ENCODE results near the gene LOC101059915.
A peak's percentile ranks its signal among the peaks of the same experiment; 100 is the strongest.
"Not testable (repeated sequence)": the region's sequence is repeated elsewhere in the genome, so short reads cannot be mapped to it uniquely, and the experiment has no call there.

Gene LOC101059915

DNA sequence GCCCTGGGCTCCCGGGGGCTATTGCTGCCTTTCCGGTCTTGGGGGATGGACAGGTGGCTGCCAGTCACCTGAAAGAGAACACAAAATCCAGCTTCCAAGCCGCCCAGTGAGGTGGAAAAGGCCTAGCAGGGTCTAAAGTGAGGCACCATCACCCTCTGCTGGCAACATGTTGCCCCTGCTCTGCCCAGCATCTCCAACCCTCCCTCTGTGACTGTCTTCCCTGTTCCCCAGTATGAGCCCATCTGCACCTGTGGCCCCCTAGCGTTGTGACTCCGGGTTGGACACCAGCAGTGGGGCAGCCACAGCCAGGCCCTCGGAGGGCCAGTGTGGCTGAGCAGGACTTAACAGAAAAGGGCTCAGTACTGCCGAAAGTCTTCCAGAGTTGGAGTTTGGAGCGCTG lies 3.1 kb upstream of the LOC101059915 start:
- TF ChIP-seq, protein P1, sequence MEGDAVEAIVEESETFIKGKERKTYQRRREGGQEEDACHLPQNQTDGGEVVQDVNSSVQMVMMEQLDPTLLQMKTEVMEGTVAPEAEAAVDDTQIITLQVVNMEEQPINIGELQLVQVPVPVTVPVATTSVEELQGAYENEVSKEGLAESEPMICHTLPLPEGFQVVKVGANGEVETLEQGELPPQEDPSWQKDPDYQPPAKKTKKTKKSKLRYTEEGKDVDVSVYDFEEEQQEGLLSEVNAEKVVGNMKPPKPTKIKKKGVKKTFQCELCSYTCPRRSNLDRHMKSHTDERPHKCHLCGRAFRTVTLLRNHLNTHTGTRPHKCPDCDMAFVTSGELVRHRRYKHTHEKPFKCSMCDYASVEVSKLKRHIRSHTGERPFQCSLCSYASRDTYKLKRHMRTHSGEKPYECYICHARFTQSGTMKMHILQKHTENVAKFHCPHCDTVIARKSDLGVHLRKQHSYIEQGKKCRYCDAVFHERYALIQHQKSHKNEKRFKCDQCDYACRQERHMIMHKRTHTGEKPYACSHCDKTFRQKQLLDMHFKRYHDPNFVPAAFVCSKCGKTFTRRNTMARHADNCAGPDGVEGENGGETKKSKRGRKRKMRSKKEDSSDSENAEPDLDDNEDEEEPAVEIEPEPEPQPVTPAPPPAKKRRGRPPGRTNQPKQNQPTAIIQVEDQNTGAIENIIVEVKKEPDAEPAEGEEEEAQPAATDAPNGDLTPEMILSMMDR (IDR thresholded peaks at IDR 0.05; ENCODE audit: low read length) = peak; percentile 64
- peak; percentile 62 for DNase-seq
- not testable (repeated sequence) for H3F3A ChIP-seq (ENCODE audit: insufficient read depth, low read length)

DNA sequence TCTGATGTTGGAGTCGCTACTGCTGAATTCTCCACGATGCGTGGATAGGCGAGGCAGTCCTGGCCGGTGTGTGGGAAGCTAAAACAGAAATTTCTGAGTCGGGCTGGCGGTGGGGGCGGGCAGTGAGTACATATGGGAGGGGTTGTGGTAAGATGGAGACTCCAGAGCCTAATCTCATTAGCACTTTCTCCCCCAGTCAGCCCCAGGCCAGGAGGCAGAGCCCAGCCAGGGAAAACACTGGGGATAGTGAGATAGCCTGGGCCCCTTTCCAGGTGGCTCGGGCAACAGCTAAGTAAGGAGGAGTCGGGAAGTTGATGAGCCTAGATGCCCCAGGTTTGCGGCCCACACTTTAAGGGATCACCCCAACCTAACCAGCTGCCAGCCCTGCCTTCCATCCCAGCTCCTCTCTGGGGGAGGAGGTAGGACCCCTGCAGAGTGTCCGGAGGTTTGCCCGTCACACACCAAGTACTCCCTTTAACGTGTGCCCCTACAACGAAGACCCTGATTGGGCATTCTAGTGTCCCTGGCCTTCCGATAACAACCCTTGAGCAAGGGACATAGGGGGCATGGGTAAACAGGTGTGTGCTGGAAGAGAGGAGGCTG lies 2.4 kb upstream of the LOC101059915 start:
- no peak for DNase-seq
- H4K20me1 ChIP-seq (ENCODE audit: insufficient read depth, low read length) = no peaks in the 10 kb centered on the region
- TF ChIP-seq, protein P1 (IDR thresholded peaks at IDR 0.05; ENCODE audit: low read length) = no peak
- TF ChIP-seq EZH2phosphoT487 (IDR thresholded peaks at IDR 0.05; ENCODE audit: low read length) (no peak), EZH2 (optimal IDR thresholded peaks at IDR 0.05; ENCODE audit: low read depth, low read length) (no peak)
- no peak overlapping the region for H2AFZ ChIP-seq (ENCODE audit: low read length)
- H3K9ac ChIP-seq (ENCODE audit: low read length) = no peak overlapping the region
- H3K79me2 ChIP-seq (ENCODE audit: low read length) = no peaks in the 10 kb centered on the region
- no peaks in the 10 kb centered on the region for H3K36me3 ChIP-seq (replicated peaks; ENCODE audit: insufficient read depth, low read length)
- no peaks in the 10 kb centered on the region for H3K9me3 ChIP-seq (replicated peaks; ENCODE audit: insufficient read depth, low read length)
- no peaks in the 10 kb centered on the region for H3K9me2 ChIP-seq (replicated peaks; ENCODE audit: insufficient read depth, low read length)
- no peaks in the 10 kb centered on the region for H3K27me3 ChIP-seq (replicated peaks; ENCODE audit: insufficient read depth, low read length)
- H3K4me2 ChIP-seq (ENCODE audit: low read depth, low read length) = no peak overlapping the region
- H3K4me3 ChIP-seq (ENCODE audit: low read length) = no peak overlapping the region
- peaks cover 15% of the 10 kb centered on the region for H3K4me1 ChIP-seq (ENCODE audit: low read length)
- H3K27ac ChIP-seq (ENCODE audit: low read length) = no peak overlapping the region
- peaks cover 7% of the 10 kb centered on the region for H3F3A ChIP-seq (ENCODE audit: insufficient read depth, low read length)

More for the DNA sequence above, 3.1 kb upstream of the LOC101059915 start:
- H4K20me1 ChIP-seq (ENCODE audit: insufficient read depth, low read length); H3K79me2 ChIP-seq (ENCODE audit: low read length); H3K9ac ChIP-seq (ENCODE audit: low read length); H2AFZ ChIP-seq (ENCODE audit: low read length); H3K27me3 ChIP-seq (replicated peaks; ENCODE audit: insufficient read depth, low read length); H3K4me3 ChIP-seq (ENCODE audit: low read length); H3K9me2 ChIP-seq (replicated peaks; ENCODE audit: insufficient read depth, low read length); H3K4me2 ChIP-seq (ENCODE audit: low read depth, low read length); H3K9me3 ChIP-seq (replicated peaks; ENCODE audit: insufficient read depth, low read length); H3K36me3 ChIP-seq (replicated peaks; ENCODE audit: insufficient read depth, low read length): not testable (repeated sequence)
- Histone ChIP-seq H3K27ac (ENCODE audit: low read length) (peak overlapping the region; percentile 80; the same call in 1 of the 2 replicates), H3K4me1 (ENCODE audit: low read length) (peaks cover 15% of the 10 kb centered on the region)

DNA sequence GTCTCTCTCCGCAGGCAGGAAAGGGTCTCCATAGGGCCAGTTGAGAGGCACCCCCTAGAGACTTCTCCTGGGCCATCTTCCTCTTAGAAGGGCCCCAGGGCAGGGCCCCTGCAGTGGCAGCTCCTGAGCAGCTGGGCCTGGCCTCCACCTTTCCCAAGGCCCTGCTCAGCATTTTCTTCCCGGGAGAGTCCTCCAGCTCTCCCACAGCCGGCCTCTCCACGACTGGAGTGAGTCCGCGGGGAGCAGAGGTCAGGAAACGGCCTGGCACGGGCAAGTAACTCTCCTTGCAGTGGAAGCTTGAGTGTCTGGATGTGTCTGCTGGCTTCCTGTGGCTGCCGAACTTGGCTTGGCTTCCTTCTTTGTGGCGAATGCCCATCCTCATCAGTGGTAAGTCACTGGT lies 1.6 kb upstream of the LOC101059915 start:
- no peaks in the 10 kb centered on the region for H3K9me3 ChIP-seq (replicated peaks; ENCODE audit: insufficient read depth, low read length)
- no peak for DNase-seq
- H3K4me3 ChIP-seq (ENCODE audit: low read length) = no peak overlapping the region
- H2AFZ ChIP-seq (ENCODE audit: low read length) = no peak overlapping the region
- no peaks in the 10 kb centered on the region for H3K36me3 ChIP-seq (replicated peaks; ENCODE audit: insufficient read depth, low read length)
- no peaks in the 10 kb centered on the region for H3K79me2 ChIP-seq (ENCODE audit: low read length)
- H3K4me2 ChIP-seq (ENCODE audit: low read depth, low read length) = no peak overlapping the region
- peaks cover 21% of the 10 kb centered on the region for H3K4me1 ChIP-seq (ENCODE audit: low read length)
- no peak overlapping the region for H3K9ac ChIP-seq (ENCODE audit: low read length)
- H3K27me3 ChIP-seq (replicated peaks; ENCODE audit: insufficient read depth, low read length) = no peaks in the 10 kb centered on the region
- no peaks in the 10 kb centered on the region for H4K20me1 ChIP-seq (ENCODE audit: insufficient read depth, low read length)
- H3K9me2 ChIP-seq (replicated peaks; ENCODE audit: insufficient read depth, low read length) = no peaks in the 10 kb centered on the region
- H3K27ac ChIP-seq (ENCODE audit: low read length) = no peak overlapping the region
- peaks cover 12% of the 10 kb centered on the region for H3F3A ChIP-seq (ENCODE audit: insufficient read depth, low read length)
- no peak for TF ChIP-seq EZH2 (optimal IDR thresholded peaks at IDR 0.05; ENCODE audit: low read depth, low read length)
- no peak for TF ChIP-seq EZH2phosphoT487 (IDR thresholded peaks at IDR 0.05; ENCODE audit: low read length)
- TF ChIP-seq, protein P1 (IDR thresholded peaks at IDR 0.05; ENCODE audit: low read length) = no peak

Measured in MM.1S (cell line).